Panc1 (cell line): Measurements from ENCODE around the gene MTX1. TPM values are rescaled to one million over a fixed set of nuclear protein-coding genes. Genes with fewer than 3 reads are reported as not detected.

ENCODE experiments used
- ATAC-seq: fragments of 200-7000 bp; cut with Tn5 transposase; 2 replicates; pipeline ENCODE4 v1.9.1; 2020; ENCODE audit warnings: mild to moderate bottlenecking, moderate library complexity
- BruUV-seq: library from RNA; stranded (reverse); fragments of 400-500 nt; replicated peaks from 2 replicates; lab custom pipeline; 2021; lab: Mats Ljungman, UMichigan
- CTCF ChIA-PET: fragments of 300-600 bp; sonication (Branson Sonifier 250); formaldehyde crosslinking; loops from one replicate; lab custom pipeline; 2022; ENCODE audit warnings: antibody characterized with exemption; lab: Charles Lee
- POLR2A ChIA-PET: fragments of 300-600 bp; sonication (Branson Sonifier 250); formaldehyde crosslinking; loops from one replicate; lab custom pipeline; 2022; ENCODE audit warnings: antibody characterized with exemption; lab: Charles Lee
- DNase-seq: peaks from one replicate; pipeline ENCODE4 v3.0.0-alpha.2; 2010; ENCODE audit warnings: low read depth, low spot score
- H3K27ac ChIP-seq: 2 replicates; pipeline ENCODE4 v1.5.1; 2011; ENCODE audit warnings: mild to moderate bottlenecking, low read length, inconsistent platforms
- H3K27me3 ChIP-seq: fragments of 200-500 bp; sonication (Bioruptor generic); 2 replicates; pipeline ENCODE4 v1.6.0; 2014; ENCODE audit warnings: low read length, inconsistent platforms; ENCODE audit not compliant: control insufficient read depth, insufficient read depth
- H3K36me3 ChIP-seq: fragments of 200-500 bp; sonication (Bioruptor generic); 2 replicates; pipeline ENCODE4 v1.5.1; 2014; ENCODE audit warnings: inconsistent platforms, mild to moderate bottlenecking, low read length, moderate library complexity; ENCODE audit not compliant: control insufficient read depth, insufficient read depth
- H3K4me1 ChIP-seq: 2 replicates; pipeline ENCODE4 v1.5.1; 2011; ENCODE audit warnings: inconsistent platforms, mild to moderate bottlenecking, low read length, moderate library complexity; ENCODE audit not compliant: control insufficient read depth, insufficient read depth
- H3K4me3 ChIP-seq, 2 experiments: 2 replicates each; pipeline ENCODE4 v1.5.1; 2011 to 2012; ENCODE audit warnings: low read depth in 2 of 2, low read length in 2 of 2, mild to moderate bottlenecking in 2 of 2, inconsistent platforms in 1 of 2, moderate library complexity in 1 of 2
- H3K9me3 ChIP-seq: fragments of 200-500 bp; sonication (Bioruptor generic); 2 replicates; pipeline ENCODE4 v1.5.1; 2014; ENCODE audit warnings: low read depth, mild to moderate bottlenecking, inconsistent platforms, low read length, moderate library complexity; ENCODE audit not compliant: control insufficient read depth, insufficient read depth
- CTCF ChIP-seq: fragments of 450-650 bp; IDR thresholded peaks from 2 replicates; pipeline ENCODE4 v1.5.1; 2017; ENCODE audit warnings: mild to moderate bottlenecking
- POLR2AphosphoS5 ChIP-seq: IDR thresholded peaks from 2 replicates; pipeline ENCODE4 v1.6.1; 2012; ENCODE audit warnings: mild to moderate bottlenecking, low read depth, low read length, moderate library complexity
- REST ChIP-seq, 2 experiments: IDR thresholded peaks; 2 replicates each; pipeline ENCODE4 v1.6.1; 2011 to 2012; ENCODE audit warnings: low read depth in 2 of 2, control low read depth in 1 of 2, low read length in 1 of 2, mild to moderate bottlenecking in 1 of 2, moderate library complexity in 1 of 2; ENCODE audit not compliant: insufficient read depth in 1 of 2
- SIN3A ChIP-seq: IDR thresholded peaks from 2 replicates; pipeline ENCODE4 v1.6.1; 2012; ENCODE audit warnings: low read depth, mild to moderate bottlenecking, low read length, moderate library complexity, borderline replicate concordance; ENCODE audit not compliant: insufficient read depth
- TCF7L2 ChIP-seq: IDR thresholded peaks from 2 replicates; pipeline ENCODE4 v1.6.1; 2011; ENCODE audit warnings: mild to moderate bottlenecking, low read depth, low read length, inconsistent platforms
- in situ Hi-C: cut with HindIII; loops from 2 replicates; pipeline ENCODE4 v1.10.0; 2016; ENCODE audit warnings: low sequenced_read_pairs, low pct_unique_long_range_greater_than_20kb
- intact Hi-C: fragments of 100-400 bp; cut with micrococcal nuclease; formaldehyde crosslinking; loops from one replicate; pipeline ENCODE4 v1.10.0; 2022; ENCODE audit not compliant: unreplicated experiment
- total RNA-seq: library from RNA; stranded (reverse); gene quantifications from one replicate; pipeline ENCODE4 v1.2.1, GENCODE V29; 2021; ENCODE audit not compliant: unreplicated experiment

MTX1 gene
- total RNA-seq, 1 experiment from 2014 or later: 53.6 TPM

GRCh38 chr1:155254714-155255242 lies 46.3 kb downstream of the MTX1 start:
- POLR2A ChIA-PET: no interaction called here

GRCh38 chr1:155255243-155256007 lies 46.9 kb downstream of the MTX1 start, which contains the start of gene ENTREP3:
Gene ENTREP3, minus strand, starts transcription at chr1:155255483. Its CDS starts 606 bp downstream, at chr1:155254877.
- H3K27ac ChIP-seq: peak within 1 kb of the TSS; percentile 87
- H3K4me3 ChIP-seq: peak within 1 kb of the TSS; percentile 72 to 77
- H3K9me3 ChIP-seq: no peaks in the 10 kb centered on the region
- DNase-seq: no peak
- H3K36me3 ChIP-seq: peaks cover 5% of the 10 kb centered on the region
- intact Hi-C loops: no loop called here
- peak; percentile 87 for ATAC-seq
- peaks cover 9% of the 10 kb centered on the region for H3K4me1 ChIP-seq
- no TSS peak for BruUV-seq
- CTCF ChIA-PET: interaction anchor here (0.6 kb wide), 1 partner anchor 308 kb away, joined by 4 read pairs; no protein-coding TSS in a partner anchor
- POLR2A ChIA-PET: no interaction called here
- no peaks in the 10 kb centered on the region for H3K27me3 ChIP-seq
- in situ Hi-C loops: no loop called here
- TF ChIP-seq CTCF: no peak
- TF ChIP-seq SIN3A: peak; percentile 74; the same call in 1 of the 2 replicates
- 0 out of 4 replicates have a peak, but pooled peaks of 1 of the 2 experiments have one; percentile 9 for TF ChIP-seq REST (IDR thresholded peaks at IDR 0.05; ENCODE audit: insufficient read depth in 1 of 2, low read depth in 2 of 2, low read length in 1 of 2)

More at GRCh38 chr1:155254714-155255242, 46.3 kb downstream of the MTX1 start:
- Histone ChIP-seq H3K4me1 (peaks cover 8% of the 10 kb centered on the region), H3K27me3 (no peaks in the 10 kb centered on the region), H3K36me3 (peaks cover 5% of the 10 kb centered on the region), H3K27ac (peak overlapping the region; percentile 87), H3K9me3 (no peaks in the 10 kb centered on the region), H3K4me3 (peak overlapping the region; percentile 72 to 77)
- DNase-seq (no peak), ATAC-seq (peak; percentile 8)
- CTCF ChIA-PET: no interaction called here
- intact Hi-C loops (no loop called here), in situ Hi-C loops (no loop called here)
- BruUV-seq: no TSS peak
- no peak for TF ChIP-seq TCF7L2
- no peak for TF ChIP-seq CTCF
- no peak for TF ChIP-seq POLR2AphosphoS5
- TF ChIP-seq SIN3A: no peak
- TF ChIP-seq REST (IDR thresholded peaks at IDR 0.05; ENCODE audit: insufficient read depth in 1 of 2, low read depth in 2 of 2, low read length in 1 of 2): no peak
